ENCODE measurements around the gene COL24A1. TPM values are rescaled to one million over a fixed set of nuclear protein-coding genes. Genes with fewer than 3 reads are reported as not detected.
"Not testable (repeated sequence)": the region's sequence is repeated elsewhere in the genome, so short reads cannot be mapped to it uniquely, and the experiment has no call there.

The COL24A1 gene
- total and polyA plus RNA-seq, 2 experiments from 2014 or later, result 0.22 to 0.23 TPM

- Histone ChIP-seq H4K20me1 (ENCODE audit: insufficient read depth) (no peaks in the 10 kb centered on the region), H3K4me1 (ENCODE audit: insufficient read depth) (no peaks in the 10 kb centered on the region), H3K4me3 (no peak overlapping the region), H3K9me3 (ENCODE audit: low read depth) (no peaks in the 10 kb centered on the region), H3K27me3 (replicated peaks; ENCODE audit: insufficient read depth) (no peaks in the 10 kb centered on the region), H3K36me3 (ENCODE audit: low read depth) (no peaks in the 10 kb centered on the region), H3F3A (ENCODE audit: insufficient read depth) (no peaks in the 10 kb centered on the region), H3K27ac (no peak overlapping the region), H3K79me2 (ENCODE audit: insufficient read depth) (no peaks in the 10 kb centered on the region), H3K9me2 (ENCODE audit: insufficient read depth) (no peaks in the 10 kb centered on the region), H2AFZ (no peak overlapping the region), H3K4me2 (ENCODE audit: unreplicated experiment) (no peak overlapping the region), H3K9ac (no peak overlapping the region)
- 95 to 100% methylated on average over 1 of the region's 1 CpG for WGBS, 2 experiments (ENCODE audit: low coverage in 1 of 2, low lambda C conversion rate in 2 of 2, missing lambda C conversion rate in 2 of 2)
- TF ChIP-seq EZH2phosphoT487 (IDR thresholded peaks at IDR 0.05; ENCODE audit: insufficient read depth, low read depth) (no peak), EZH2 (IDR thresholded peaks at IDR 0.05; ENCODE audit: insufficient read depth, poor library complexity, severe bottlenecking) (no peak)
- peak; percentile 47 for DNase-seq
- in situ Hi-C loops (cut with MboI), result no loop called here
Measured at GRCh38 chr1:85801520-85801919, 355.1 kb downstream of the COL24A1 start.

- no peaks in the 10 kb centered on the region for H3K4me1 ChIP-seq (ENCODE audit: insufficient read depth)
- no peaks in the 10 kb centered on the region for H3K36me3 ChIP-seq (ENCODE audit: low read depth)
- no peak overlapping the region for H2AFZ ChIP-seq
- H3K4me2 ChIP-seq (ENCODE audit: unreplicated experiment), result no peak overlapping the region
- WGBS, 2 experiments (ENCODE audit: low coverage in 1 of 2, low lambda C conversion rate in 2 of 2, missing lambda C conversion rate in 2 of 2), result 16 to 18% methylated on average over 2 of the region's 2 CpGs
- no peaks in the 10 kb centered on the region for H3K9me3 ChIP-seq (ENCODE audit: low read depth)
- no peaks in the 10 kb centered on the region for H3F3A ChIP-seq (ENCODE audit: insufficient read depth)
- TF ChIP-seq EZH2phosphoT487 (IDR thresholded peaks at IDR 0.05; ENCODE audit: insufficient read depth, low read depth) (no peak), EZH2 (IDR thresholded peaks at IDR 0.05; ENCODE audit: insufficient read depth, poor library complexity, severe bottlenecking) (no peak)
- H3K9me2 ChIP-seq (ENCODE audit: insufficient read depth), result no peaks in the 10 kb centered on the region
- H4K20me1 ChIP-seq (ENCODE audit: insufficient read depth), result no peaks in the 10 kb centered on the region
- no peak overlapping the region for H3K9ac ChIP-seq
- no peaks in the 10 kb centered on the region for H3K79me2 ChIP-seq (ENCODE audit: insufficient read depth)
- in situ Hi-C loops (cut with MboI), result no loop called here
- no peak overlapping the region for H3K27ac ChIP-seq
- DNase-seq, result no peak
- no peak overlapping the region for H3K4me3 ChIP-seq
- H3K27me3 ChIP-seq (replicated peaks; ENCODE audit: insufficient read depth), result no peaks in the 10 kb centered on the region
Measured at GRCh38 chr1:85799737-85800136, 356.8 kb downstream of the COL24A1 start.

DNA sequence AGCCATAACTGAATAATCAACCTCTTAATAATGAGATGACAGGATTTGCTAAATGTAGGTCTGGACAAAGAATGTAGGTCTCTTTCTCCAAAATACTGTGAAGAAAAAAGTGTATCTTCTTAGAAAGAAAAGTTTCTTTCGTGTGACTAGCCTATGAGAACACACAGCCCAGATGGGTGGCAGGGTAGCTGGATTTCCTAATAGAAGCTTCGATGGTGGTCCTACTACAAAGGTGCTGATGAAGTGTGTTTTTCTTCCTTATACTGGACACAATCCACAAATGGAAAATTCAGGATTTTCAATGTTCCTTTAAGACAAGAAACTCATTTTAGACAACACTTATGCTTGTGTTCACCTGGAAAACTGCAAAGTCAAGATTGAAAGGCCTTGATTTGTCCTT lies 358.2 kb downstream of the COL24A1 start:
- Histone ChIP-seq H3K27me3 (replicated peaks; ENCODE audit: insufficient read depth) (0 out of 2 replicates have a peak, but pooled peaks cover 4% of the 10 kb centered on the region), H3K4me3 (no peak overlapping the region), H3F3A (ENCODE audit: insufficient read depth) (no peaks in the 10 kb centered on the region), H3K9me2 (ENCODE audit: insufficient read depth) (no peaks in the 10 kb centered on the region), H3K4me1 (ENCODE audit: insufficient read depth) (no peaks in the 10 kb centered on the region), H4K20me1 (ENCODE audit: insufficient read depth) (no peaks in the 10 kb centered on the region), H2AFZ (no peak overlapping the region), H3K9me3 (ENCODE audit: low read depth) (no peaks in the 10 kb centered on the region), H3K79me2 (ENCODE audit: insufficient read depth) (no peaks in the 10 kb centered on the region), H3K36me3 (ENCODE audit: low read depth) (no peaks in the 10 kb centered on the region), H3K9ac (no peak overlapping the region), H3K27ac (no peak overlapping the region), H3K4me2 (ENCODE audit: unreplicated experiment) (no peak overlapping the region)
- in situ Hi-C loops (cut with MboI), result no loop called here
- TF ChIP-seq EZH2 (IDR thresholded peaks at IDR 0.05; ENCODE audit: insufficient read depth, poor library complexity, severe bottlenecking) (no peak), EZH2phosphoT487 (IDR thresholded peaks at IDR 0.05; ENCODE audit: insufficient read depth, low read depth) (no peak)
- no peak for DNase-seq
- 83 to 88% methylated on average over 2 of the region's 2 CpGs for WGBS, 2 experiments (ENCODE audit: low coverage in 1 of 2, low lambda C conversion rate in 2 of 2, missing lambda C conversion rate in 2 of 2)

- H3K27me3 ChIP-seq (replicated peaks; ENCODE audit: insufficient read depth); DNase-seq; H3F3A ChIP-seq (ENCODE audit: insufficient read depth); H2AFZ ChIP-seq; H3K9ac ChIP-seq; H3K9me2 ChIP-seq (ENCODE audit: insufficient read depth); H3K36me3 ChIP-seq (ENCODE audit: low read depth); H3K4me1 ChIP-seq (ENCODE audit: insufficient read depth); H3K4me3 ChIP-seq; H3K27ac ChIP-seq; H3K9me3 ChIP-seq (ENCODE audit: low read depth); H3K4me2 ChIP-seq (ENCODE audit: unreplicated experiment); H4K20me1 ChIP-seq (ENCODE audit: insufficient read depth); in situ Hi-C loops (cut with MboI); H3K79me2 ChIP-seq (ENCODE audit: insufficient read depth): not testable (repeated sequence)
- 87 to 90% methylated on average over 6 of the region's 6 CpGs for WGBS, 2 experiments (ENCODE audit: low coverage in 1 of 2, low lambda C conversion rate in 2 of 2, missing lambda C conversion rate in 2 of 2)
Measured at GRCh38 chr1:85777021-85777420, 379.6 kb downstream of the COL24A1 start.

DNA sequence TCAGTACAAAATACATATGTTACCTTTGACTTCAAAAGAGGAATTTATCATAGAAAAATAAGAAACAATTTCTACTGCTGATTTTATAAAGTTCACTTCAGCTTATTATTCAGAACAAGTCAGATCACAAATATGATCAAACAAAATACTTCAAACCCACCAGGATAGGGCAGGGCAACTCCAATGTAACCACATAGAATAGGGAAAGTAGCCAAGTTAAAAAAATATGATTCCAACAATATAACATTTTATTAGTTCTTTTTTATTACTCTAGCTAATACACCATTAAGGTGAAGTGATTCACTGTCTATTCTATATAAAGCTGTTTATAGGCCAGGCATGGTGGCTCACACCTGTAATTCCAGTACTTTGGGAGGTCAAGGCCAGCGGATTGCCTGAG lies 393.8 kb downstream of the COL24A1 start:
- no peak overlapping the region for H3K4me2 ChIP-seq (ENCODE audit: unreplicated experiment)
- H3F3A ChIP-seq (ENCODE audit: insufficient read depth), result no peaks in the 10 kb centered on the region
- H3K27me3 ChIP-seq (replicated peaks; ENCODE audit: insufficient read depth), result no peaks in the 10 kb centered on the region
- in situ Hi-C loops (cut with MboI), result no loop called here
- no peak overlapping the region for H3K27ac ChIP-seq
- H3K79me2 ChIP-seq (ENCODE audit: insufficient read depth), result no peaks in the 10 kb centered on the region
- H2AFZ ChIP-seq, result no peak overlapping the region
- 79 to 82% methylated on average over 1 of the region's 1 CpG for WGBS, 2 experiments (ENCODE audit: low coverage in 1 of 2, low lambda C conversion rate in 2 of 2, missing lambda C conversion rate in 2 of 2)
- H3K9me3 ChIP-seq (ENCODE audit: low read depth), result no peaks in the 10 kb centered on the region
- no peaks in the 10 kb centered on the region for H3K4me1 ChIP-seq (ENCODE audit: insufficient read depth)
- no peak overlapping the region for H3K9ac ChIP-seq
- no peak for DNase-seq
- H4K20me1 ChIP-seq (ENCODE audit: insufficient read depth), result no peaks in the 10 kb centered on the region
- no peaks in the 10 kb centered on the region for H3K36me3 ChIP-seq (ENCODE audit: low read depth)
- TF ChIP-seq EZH2phosphoT487 (IDR thresholded peaks at IDR 0.05; ENCODE audit: insufficient read depth, low read depth) (no peak), EZH2 (IDR thresholded peaks at IDR 0.05; ENCODE audit: insufficient read depth, poor library complexity, severe bottlenecking) (no peak)
- no peak overlapping the region for H3K4me3 ChIP-seq
- H3K9me2 ChIP-seq (ENCODE audit: insufficient read depth), result no peaks in the 10 kb centered on the region
